GM18502 (cell line): ENCODE results near the gene JAZF1.

Source experiments
- ATAC-seq: cut with Tn5 transposase; IDR thresholded peaks from one replicate; pipeline ENCODE4 v1.9.1; 2021; ENCODE audit warnings: mild to moderate bottlenecking; ENCODE audit not compliant: unreplicated experiment, poor library complexity

The JAZF1 gene

DNA sequence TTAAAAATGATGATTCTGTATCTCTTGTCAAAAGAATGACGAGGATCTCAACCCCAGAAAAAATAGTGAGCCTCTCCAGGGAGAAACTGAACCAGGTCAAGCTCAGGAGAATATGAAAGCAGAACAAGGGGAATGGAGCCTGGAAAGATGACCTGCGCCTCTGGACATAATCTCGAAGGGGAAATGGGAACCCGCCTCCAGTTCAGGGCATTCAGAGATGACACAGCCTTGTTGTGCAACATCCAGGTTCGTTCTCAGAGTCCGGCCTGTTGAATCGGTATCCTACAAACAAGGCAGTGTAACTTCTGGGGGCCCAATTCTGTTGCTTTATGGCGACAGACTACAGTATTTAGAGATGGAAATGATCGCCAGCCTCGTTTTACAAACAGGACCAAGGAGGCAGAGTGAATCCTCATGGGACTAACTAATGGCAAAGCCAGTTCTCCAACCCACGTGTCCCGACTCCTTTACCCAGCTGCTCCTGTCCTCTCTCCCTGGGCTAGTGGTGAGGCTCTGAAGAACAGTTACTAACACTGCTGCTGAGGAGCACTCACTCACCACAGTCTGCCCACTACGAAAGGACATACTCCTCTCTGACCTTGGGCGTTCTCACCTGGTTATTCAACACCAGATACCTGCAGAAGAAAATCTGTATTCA is 67.6 kb downstream of the JAZF1 start:
- ATAC-seq: no peak

DNA sequence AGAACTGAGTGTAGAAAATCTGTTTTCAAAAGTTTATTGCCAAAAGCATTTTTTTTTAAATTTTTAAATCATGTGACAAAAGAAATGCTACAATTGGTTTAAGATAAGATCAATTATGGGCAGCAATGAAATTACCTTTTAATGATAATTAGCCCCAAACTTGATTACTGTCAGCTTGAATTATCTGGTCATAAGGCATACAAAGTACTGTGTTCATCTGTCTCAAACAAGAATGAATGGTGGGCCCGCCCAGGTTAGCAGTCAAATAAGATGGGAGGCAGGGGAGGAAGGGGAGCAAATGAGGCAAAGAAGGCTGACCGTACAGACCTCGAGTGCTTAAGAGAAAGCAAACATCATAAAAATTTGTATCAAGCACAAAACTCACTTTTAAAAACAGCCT is 68.1 kb downstream of the JAZF1 start:
- no peak for ATAC-seq

DNA sequence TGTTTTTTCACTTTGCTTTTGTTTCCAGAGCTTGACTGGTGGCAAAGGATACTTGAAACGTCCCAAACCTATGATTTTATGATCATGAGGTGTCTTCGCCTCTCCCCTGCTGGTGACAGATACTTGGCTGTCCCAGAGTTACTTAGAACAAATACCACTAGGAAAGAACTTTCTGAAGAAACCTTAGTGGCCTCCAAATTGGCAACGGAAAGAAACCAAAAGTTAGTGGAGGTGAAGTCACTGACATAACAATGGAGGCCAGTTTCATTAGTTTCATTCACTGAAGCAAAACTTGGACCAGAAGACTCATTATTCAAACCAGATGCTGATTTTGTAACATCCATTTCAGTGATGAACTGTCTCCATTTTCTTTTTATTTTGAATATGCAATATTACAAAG is 68.6 kb downstream of the JAZF1 start:
- ATAC-seq: no peak

DNA sequence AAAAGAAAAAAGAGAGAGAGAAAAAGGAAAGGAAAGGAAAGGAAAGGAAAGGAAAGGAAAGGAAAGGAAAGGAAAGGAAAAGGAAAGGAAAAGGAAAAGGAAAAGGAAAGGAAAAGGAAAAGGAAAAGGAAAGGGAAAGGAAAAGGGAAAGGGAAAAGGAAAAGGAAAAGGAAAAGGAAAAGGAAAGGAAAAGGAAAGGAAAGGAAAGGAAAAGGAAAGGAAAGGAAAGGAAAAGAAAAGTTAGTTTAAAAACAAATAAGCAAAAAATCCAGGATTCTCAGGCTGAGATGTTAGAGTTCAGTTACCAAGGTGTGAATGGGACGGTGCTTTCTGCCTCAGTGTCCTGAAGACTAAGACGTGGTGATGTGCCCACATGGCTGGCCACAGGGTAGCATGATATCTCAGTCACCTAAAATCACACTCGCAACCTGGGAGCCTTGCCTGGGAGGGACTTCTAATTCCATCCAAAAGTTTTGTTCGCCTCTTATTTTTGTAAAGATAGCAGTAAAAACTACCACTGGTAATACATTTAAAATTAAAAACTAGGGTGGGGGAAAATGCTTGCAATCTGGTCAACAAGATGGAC is 70.1 kb downstream of the JAZF1 start:
- ATAC-seq: no peak

DNA sequence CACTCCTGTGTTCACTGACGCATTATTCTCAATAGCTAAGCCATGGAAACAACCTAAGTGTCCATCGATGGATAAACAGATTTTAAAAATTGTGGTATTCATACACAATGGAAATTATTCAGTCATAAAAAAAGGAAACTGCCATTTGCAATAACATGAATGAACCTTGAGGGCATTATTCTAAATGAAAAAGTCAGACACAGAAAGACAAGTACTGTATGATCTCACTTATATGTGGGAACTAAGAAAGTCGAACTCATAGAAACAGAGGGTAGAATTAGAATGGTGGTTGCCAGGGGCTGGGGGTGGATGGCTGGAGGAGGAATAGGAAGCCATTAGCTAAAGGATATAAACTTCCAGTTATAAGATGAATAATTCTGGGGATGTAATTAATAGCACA is 71.8 kb downstream of the JAZF1 start:
- ATAC-seq: no peak

DNA sequence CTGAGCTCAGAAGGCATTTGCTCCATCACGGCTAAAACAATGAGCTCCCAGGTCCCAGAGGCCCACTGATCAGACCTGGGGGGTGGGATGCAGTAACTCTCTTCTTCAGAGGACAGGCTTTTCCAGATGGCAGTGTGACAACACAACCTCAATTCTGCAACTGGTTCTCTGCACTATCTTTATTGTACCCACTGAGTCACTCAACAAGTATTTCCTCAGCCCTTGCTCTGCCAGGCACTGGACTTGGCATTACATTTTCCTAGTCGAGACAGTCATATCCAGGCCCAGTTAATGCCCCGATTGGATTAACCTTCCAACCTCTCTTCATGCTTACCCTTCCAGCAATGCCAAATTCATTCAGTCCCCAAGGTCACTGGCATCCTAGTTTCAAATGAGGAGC is 72.6 kb downstream of the JAZF1 start:
- ATAC-seq: no peak

DNA sequence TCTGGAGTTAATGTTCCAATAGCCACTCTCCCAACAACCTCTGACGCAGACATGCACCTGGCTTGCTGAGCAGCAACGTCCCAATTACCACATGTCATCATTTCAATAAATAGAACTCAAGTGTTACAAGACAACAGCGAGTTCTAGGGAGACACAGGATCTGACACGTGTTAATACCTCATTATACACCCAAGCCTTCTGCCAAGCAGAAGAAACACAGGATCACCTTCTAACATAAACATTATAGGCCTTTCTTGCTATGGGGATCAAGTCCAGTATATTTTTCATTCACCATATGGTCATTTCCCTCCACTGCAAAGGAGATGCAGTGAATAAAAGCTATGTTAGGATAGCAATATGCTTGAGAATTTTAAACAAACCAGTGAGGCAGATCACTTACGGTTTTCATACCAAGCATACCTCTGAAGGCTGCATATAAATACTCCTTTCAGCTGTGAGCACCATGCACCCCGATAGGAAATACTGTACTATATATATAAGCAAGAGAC is 74.2 kb downstream of the JAZF1 start:
- no peak for ATAC-seq

DNA sequence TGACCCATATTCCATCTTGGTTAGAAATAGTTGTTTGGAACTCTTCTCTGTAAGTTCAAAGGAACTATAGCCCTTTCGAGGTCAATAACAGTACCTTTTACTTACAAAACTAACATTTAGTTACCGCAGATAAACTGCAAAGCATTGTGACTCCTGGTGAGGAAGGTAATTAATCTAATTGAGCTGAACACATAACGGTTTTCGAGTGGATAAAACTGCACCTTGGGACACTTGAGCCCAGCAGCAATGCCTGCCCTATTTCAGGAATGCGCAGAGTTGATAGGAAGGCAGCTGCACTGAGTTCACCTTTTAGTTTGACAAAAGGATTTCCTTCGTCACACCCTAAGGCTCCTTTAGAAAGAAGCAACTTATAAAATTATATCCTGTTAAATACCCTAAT is 75.4 kb downstream of the JAZF1 start:
- no peak for ATAC-seq

DNA sequence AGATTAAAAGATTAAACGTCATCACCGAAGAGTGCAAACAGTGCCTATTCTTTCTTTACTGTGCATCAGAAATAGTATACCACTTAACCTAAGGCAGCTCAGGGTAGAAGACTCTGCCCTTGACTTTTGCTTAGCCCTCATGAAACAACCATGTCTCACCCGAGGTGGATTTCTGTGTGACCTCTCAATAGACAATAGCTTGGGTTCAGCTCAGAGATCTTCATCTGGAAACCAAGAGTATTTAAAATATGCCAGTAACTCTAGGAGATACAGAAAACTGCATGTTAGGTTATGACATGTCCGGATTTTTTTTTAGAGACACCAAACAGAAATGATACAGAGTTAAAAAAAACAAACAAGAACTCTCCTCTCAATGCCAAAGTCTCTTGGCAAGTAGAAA is 75.8 kb downstream of the JAZF1 start:
- ATAC-seq: no peak

DNA sequence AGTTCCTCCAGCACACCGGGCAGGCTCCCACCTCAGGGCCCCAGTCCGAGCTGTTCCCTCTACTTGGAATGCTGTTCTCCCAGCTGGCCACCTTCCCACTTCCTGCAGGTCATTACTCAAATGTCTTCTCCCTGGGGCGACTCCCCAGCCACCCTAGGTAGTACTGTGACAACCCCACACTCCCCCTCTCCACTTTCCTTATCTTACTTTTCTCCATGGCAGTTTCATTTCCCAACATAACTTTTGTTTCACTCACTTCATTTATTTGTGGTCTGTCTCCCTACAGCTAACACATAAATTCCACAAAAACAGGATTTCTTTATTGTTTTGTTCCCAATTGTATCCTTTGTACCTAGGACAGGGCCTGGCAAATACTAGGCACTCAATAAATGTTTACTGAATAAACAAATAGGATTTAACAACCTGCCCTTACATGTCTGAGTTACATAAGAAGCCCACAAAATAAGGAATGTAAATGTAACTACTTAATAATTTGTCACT is 76.5 kb downstream of the JAZF1 start:
- ATAC-seq: no peak

DNA sequence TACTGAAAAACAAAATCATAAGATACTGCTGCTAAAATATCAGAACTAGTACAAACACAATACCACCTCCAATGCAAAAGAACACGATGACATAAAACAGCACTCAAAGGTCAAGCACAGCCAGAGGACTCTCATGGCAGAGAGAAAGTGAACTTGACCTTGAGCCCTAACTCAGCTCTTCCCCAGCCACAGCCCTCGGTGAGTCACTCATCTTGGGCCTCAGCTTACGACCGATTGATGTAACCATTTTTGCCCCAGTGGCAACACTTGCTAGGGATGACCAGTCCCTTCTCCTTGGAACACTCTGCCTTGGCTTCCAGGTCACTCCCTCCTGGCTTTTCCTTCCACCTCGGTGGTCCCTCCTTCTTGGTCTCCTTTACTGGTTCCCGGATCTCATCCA is 77.8 kb downstream of the JAZF1 start:
- no peak for ATAC-seq

DNA sequence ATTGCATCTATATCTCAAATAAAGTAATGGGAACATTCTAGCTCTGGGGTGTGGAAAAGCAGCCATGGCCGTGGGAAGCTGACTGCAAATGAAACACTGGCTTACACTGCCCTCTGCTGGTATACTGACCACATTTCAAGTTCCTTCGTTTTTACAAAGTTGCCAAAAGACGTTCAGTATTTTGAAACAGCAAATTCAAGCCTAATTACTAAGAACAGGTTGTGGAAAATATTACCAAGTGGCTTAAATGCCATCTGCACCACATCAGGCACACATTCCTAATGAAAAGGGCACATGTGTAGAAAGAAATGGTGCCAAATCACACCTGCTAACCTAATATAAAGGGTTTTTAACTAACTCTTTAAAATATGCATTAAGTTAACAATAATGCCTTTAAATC is 83.9 kb downstream of the JAZF1 start:
- ATAC-seq: no peak

DNA sequence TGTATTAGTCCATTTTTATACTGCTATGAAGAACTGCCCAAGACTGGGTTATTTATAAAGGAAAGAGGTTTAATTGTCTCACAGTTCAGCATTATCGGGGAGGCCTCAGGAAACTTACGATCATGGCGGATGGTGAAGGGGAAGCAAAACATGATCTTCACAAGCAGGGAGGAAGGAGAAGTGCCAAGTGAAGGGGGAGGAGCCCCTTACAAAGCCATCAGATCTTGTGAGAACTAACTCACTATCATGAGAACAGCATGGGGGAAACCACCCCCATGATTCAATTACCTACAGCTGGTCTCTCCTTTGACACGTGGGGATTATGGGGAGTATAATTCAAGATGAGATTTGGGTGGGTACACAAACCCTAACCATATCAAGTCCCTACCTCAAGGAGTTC is 85.4 kb downstream of the JAZF1 start:
- ATAC-seq: no peak

DNA sequence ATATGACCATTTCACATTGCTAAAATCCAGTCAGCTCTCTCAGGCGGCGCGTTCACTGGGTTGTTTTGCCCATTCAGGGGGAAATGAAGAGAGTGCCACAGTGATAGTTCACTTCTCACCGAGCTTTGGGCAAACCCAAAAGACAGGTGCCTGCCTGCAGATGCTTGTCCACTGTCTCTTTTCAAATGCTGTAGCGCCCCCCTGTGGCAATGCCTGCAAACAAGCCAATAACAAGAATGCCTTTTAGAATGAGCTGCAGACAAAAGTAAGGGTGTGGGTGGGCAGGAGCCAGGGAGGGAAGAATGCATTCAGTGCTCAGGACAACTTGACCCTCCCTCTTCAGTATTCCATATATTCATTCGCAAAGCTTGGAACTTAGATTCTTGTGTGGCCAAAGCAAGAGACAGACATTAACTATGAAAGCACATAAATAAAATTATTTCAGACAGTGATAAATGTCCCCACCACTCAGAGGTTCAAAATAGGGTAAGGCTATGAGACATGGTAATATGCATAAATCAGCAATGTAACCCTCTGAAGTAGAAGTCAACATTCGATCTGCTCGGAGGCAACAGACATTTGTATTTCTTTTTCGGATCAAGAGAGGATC is 86.9 kb downstream of the JAZF1 start:
- ATAC-seq: no peak

DNA sequence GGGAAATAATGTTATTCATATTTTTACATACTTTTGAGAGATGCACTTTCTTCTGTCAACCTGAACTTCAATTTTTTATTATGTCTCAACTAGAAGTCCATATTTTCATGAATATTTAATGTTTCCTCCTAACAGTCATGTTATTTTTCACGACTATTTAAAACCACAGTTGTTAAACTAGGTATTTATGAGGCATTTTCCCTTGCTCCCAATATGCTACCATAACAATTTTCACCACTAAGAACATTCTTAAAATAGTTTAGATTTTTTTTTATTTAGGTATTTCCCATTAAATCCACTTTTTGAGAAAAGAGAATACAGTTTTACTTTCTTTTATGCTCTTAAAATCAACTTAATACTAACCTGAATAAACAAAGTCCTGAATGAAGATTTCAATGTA is 89.4 kb downstream of the JAZF1 start:
- ATAC-seq: no peak

DNA sequence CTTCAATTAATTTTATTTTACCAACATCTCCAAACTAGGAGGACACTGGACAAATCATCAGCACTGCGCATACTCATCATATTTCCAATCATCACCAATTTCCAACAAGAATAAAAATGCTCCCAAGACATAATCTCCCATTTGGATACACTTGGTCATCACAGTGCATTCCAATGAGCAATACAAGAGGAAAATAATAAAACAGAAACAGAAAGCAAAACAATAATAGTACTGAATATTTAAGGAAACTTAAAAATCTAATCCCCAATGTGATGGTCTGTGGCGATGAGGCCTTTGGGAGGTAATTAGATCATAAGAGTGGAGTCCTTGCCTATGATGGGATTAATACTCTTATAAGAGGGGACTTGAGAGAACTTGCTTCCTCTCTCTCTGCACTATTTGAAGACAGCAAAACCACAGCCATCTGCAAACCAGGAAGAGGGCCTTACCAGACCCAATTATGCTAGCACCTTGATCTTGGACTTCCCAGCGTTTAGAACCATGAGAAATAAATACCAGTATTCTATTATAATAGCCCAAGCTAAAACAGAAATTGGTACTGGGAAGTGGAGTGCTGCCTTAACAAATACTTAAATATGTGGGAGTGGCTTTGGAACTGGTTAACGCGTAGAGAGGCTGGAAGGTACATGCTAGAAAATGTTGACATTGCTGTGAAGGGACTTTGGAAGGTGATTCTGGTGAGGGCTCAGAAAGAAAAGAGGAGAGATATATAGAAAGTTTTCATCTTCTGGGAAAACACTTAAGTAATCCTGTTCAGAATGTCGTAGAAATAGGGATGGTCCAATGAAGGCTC is 91.5 kb downstream of the JAZF1 start:
- no peak for ATAC-seq

DNA sequence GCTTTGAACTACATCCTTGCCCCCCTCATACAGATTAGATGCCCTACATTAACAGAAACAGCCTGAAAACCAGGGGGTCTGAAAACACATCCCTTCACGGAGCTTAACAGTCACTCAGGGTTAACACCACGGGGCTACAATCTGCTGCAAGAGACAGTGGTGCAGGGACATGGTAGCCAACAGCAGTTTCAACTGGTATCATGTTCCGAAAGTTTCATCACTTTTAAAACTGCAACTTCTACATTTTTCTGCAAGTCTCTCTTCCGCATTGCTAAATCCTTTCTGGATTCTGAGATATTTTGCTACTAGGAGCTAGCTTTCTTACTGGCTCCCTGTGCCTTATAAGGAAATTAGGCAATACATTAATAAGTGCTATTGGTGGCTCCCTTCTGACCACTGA is 92.6 kb downstream of the JAZF1 start:
- no peak for ATAC-seq

DNA sequence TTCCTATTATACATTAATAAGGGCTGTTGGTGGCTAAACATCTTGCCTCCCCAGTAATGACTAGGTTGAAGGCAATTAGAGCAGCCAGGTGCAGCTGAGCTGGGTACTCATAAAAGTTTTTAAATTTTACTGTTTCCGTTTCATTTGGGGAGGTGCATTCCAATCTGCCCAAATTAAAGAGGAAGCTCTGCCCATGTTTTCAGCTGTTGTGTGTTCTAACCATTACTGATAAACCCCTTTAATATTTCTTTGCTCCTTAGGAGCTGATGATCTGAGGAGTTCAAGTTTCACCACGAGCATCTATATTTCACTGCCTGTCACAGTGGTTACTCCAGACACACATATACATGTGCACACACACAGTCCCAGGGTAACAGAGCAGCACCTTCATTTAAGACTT is 94.4 kb downstream of the JAZF1 start:
- ATAC-seq: no peak

DNA sequence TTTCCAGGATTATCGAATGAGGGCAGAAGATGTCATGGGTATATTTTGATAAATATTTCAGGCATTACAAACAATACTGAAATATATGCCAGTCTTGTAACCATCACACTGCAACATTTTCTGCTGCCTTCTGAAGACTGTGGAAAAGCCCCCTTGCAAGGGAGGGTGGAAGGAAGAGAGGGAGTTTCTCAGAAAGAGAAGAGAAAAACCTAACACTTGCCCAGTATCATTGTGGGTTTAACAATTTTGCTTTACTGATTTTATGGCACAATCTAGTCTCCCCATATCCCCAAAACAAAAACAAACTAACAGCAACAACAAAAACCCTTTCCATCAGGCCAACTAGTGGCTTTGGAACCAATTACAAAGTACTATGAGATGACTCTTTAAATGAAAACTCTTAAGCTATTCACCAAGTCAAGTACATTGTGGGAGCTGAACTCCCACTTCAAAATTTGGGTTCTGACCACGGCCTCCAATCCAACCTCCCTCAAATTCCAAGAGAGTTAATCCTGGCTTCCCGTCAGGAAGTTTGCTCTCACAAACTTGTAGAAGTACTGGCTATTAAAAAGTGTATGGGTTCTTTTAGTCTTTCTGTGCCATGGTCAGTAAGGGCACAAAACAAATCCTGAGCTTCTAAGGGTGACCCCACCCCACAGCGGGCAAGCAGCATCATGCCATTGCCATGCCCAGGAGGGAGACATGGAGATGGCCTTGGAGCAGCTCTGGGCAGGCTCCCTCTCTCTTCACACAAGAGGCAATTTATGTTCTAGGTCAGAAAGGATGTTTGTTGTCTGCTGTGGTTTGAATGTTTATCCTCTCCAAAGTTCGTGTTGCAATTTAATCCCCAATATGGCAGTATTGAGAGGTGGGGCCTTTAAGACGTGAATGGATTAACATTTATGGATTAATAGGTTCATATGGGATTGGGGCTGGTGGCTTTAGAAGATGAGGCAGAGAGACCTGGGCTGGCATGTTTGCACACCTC is 96.3 kb downstream of the JAZF1 start:
- no peak for ATAC-seq
